T-helper 1 cell treated with Interleukin-12 subunit alpha and Interleukin-12 subunit beta and Interleukin-4 antibody, amounts not matched to agents 30 ng/mL and 1 ng/mL, for 36 hours (primary cell): ENCODE results near the gene CELA2B. TPM values are rescaled to one million over a fixed set of nuclear protein-coding genes. Genes with fewer than 3 reads are reported as not detected.
"Not testable (repeated sequence)": the region's sequence is repeated elsewhere in the genome, so short reads cannot be mapped to it uniquely, and the experiment has no call there.

Experiments used
- intact Hi-C: fragments of 100-400 bp; cut with micrococcal nuclease; formaldehyde crosslinking; loops from one replicate; pipeline ENCODE4 v1.15.1; 2024
- total RNA-seq: library from RNA; stranded (reverse); gene quantifications from 2 replicates; pipeline ENCODE4 v1.2.3, GENCODE V29; 2022

Gene CELA2B
- total RNA-seq, 1 donor from 2014 or later = not detected

DNA sequence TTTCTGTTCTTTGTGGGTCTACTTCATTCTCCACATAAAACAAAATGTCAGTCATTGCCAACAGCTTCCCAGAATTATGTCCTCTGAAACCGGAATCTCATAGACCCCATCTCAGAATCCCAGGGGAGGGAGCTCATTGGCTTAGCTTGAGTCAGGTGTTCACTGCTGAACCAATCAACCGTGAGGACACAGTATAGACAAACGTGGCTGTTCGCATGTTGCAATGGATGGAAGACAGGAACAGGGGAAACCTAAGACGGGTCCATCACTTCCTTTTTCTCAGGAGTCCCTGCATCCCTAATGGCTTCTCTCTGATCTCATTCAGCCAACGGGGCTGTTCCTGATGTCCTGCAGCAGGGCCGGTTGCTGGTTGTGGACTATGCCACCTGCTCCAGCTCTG is 10.2 kb upstream of the CELA2B start:
- intact Hi-C loops = no loop called here

DNA sequence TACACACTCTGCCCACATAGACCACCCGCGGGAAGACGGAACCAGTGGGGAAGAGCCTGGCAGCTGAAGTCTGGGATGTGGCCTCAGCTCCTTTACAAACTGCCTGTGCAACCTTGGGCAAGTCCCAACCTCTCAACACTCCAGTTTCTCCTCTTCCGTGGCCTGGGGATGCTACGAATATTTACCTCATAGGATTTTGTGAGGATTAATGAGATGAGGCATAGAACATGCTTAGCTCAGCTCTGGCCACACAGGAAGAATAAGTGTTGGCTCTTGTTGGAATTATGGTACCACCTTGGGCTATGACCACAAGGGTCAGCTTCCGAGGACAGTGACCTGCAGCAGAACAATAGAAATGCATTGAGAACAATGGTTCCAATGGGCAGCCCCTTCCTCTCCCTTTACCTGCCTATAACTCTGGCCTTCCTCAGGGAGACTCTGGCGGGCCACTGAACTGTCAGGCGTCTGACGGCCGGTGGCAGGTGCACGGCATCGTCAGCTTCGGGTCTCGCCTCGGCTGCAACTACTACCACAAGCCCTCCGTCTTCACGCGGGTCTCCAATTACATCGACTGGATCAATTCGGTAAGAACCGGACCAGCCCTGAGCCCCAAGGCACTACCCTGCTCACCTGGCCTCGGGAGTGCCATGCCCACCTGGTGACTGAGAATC is 8.8 kb upstream of the CELA2B start:
- intact Hi-C loops = not testable (repeated sequence)

DNA sequence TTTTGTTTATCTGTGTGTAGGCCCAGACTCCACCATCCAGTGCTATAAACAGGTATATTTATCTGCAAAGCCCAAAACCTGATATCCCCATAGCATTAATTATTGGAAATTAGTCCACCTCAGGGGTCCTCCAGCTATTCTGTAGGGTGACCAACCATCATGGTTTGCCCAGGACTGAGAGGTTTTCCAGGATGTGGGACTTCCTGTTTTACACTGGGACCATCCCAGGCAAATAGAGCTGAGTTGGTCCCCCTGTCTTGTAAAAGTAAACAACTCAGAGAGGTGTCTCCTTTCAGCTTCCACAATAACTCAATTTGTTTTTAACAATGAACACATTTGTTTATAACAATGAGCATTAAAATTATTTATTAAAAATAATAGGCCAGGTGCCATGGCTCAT is 7.8 kb upstream of the CELA2B start:
- intact Hi-C loops = no loop called here

- intact Hi-C loops = no loop called here
Observed at GRCh38 chr1:15469361-15469760, 6.5 kb upstream of the CELA2B start.

- intact Hi-C loops = not testable (repeated sequence)
Observed at GRCh38 chr1:15469821-15470448, 6.0 kb upstream of the CELA2B start.

- intact Hi-C loops = not testable (repeated sequence)
Observed at GRCh38 chr1:15471067-15471466, 4.8 kb upstream of the CELA2B start.

DNA sequence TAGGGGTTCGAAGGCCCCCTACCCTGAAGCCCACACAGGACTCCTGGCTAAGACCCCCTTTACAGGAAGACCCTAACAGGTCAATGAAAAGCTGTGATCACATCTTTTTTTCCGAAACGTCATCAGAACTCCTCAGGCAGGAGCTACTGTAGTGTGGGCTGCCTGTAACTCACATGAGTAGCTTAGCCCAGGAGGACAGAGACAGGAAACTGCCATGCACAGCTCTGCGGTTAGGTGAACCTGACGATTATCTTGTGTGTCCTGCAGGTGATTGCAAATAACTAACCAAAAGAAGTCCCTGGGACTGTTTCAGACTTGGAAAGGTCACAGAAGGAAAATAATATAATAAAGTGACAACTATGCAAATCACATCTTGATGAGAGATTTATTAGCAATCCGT is 4.2 kb upstream of the CELA2B start:
- intact Hi-C loops = not testable (repeated sequence)

DNA sequence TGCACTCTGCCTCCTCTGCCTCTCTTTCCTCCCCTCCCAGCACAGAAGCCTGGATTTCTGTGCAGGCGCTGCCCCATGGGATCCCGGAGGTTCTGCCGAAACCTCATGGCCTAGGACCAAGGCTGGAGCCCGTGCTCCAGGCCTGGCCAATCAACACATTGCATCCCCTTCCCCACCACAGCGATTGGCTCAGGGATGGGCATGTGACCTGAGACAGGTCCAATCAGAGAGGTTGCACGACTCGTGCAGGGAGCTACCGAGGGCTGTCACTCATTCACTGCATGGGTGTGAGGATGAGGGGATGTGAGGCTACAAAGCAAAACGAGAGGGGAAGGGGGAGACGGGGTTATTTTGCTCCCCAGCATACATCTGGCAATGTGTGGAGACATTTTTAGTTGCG is 3.3 kb upstream of the CELA2B start:
- intact Hi-C loops = no loop called here

DNA sequence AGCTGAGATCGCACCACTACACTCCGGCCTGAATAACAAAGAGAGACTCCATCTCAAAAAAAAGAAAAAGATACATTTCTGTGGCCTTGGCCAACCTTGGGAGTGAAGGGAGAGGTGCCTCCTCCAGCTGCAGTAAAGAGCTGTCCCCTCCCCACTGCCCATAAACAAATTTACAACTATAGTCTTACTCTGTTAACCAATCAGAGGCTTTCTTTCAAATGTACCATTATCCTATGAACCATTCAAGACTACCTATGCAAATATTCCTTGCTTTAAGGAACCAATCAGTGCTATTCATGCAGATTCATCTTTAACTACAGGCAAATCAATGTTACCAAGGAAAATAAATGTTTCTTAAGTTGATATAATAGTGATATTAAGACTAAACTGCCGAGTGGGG is 1.0 kb downstream of the CELA2B start:
- intact Hi-C loops = no loop called here

DNA sequence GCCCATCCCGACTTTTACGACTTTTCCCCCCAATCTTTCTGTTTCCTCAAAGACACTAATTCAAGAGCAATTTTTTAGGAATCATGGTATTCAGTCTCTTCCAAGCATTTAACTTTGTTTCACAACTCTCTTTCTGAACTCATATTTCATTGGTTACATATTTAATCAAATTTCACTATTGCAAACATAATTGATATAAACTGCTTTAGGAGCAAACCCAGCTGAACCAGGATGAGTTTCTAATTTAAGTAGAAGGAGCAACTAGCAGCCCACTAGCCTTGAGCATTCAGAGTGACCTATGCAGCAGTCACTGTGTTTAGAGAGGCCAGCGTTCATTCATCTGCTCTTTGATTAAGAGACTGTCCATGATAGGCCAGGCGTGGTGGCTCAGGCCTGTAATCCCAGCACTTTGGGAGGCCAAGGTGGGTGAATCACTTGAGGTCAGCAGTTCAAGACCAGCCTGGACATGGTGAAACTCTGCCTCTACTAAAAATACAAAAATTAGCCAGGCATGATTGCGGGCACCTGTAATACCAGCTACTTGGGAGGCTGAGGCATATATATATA is 1.8 kb downstream of the CELA2B start:
- intact Hi-C loops = no loop called here

DNA sequence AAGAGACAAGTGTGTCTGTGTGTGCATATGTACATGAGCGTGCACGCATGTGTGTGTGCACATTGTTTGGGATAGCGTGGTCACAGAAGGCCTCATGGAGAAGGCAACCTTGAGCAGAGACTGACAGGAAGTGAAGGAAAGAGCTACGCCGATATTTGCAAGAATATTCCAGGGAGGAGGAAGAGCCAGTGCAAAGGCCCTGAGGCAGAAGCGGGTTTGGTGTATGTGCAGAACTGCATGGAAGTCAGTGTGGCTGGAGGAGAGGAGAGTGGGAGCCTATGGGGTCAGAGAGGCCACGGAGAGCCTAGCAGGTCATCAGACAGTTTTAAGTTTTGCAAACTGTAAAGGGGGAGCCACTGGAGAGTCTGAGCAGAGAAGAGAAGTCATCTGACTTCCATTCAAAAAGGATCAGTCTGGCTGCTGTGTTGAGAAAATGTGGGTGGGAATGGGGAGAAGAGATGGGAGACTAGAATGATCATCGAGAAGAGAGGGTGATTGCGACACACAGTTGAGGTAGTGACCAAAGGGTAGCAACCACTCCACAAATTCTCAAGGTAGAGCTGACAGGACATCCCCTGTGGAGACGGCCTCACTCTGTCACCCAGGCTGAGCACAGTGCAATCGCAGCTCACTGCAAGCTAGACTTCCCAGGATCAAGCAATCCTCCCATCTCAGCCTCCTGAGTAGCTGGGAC is 3.9 kb downstream of the CELA2B start:
- intact Hi-C loops = no loop called here

DNA sequence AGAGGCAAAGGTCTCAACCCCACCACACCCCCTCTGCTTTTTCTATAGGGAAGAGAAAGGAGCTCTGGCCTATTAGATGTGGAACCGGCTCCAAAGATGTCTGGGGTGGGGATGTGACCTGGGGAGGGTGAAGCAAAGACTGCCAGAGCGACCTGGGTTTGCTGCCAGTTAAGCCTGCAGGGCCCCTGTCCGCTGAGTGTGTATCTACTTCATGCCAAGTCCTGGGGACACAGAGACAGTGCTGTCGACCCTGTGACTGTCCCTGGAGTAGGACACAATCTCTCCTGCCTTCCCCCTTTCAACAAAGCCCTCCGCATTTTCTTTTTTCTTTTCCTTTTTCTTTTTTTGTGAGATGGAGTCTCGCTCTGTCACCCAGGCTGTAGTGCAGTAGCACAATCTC is 6.6 kb downstream of the CELA2B start:
- intact Hi-C loops = not testable (repeated sequence)

GRCh38 chr1:15482983-15483543 is 7.2 kb downstream of the CELA2B start:
- intact Hi-C loops = not testable (repeated sequence)

DNA sequence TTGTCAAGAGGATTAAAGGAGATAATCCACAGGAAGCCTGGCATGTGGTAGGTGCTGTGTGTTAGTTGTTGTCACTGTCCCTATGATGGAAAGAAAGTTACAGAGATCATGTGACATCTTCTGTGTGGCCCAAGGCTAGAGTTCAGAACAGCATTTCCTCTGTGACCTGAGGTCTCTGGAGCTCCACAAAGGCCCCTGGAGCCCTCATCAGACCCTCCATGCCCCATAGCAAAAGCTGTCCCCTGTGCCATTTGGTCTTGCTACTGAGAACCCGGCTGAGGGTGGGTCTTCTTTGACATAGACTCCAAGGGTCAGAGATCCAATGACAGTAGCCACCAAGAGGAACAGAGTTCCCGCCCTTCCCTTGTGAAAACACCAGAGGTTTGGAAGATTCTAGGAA is 8.1 kb downstream of the CELA2B start:
- intact Hi-C loops = no loop called here

- intact Hi-C loops = not testable (repeated sequence)
Observed at GRCh38 chr1:15484443-15484842, 8.5 kb downstream of the CELA2B start.

GRCh38 chr1:15485636-15486035 is 9.7 kb downstream of the CELA2B start:
- intact Hi-C loops = no loop called here

DNA sequence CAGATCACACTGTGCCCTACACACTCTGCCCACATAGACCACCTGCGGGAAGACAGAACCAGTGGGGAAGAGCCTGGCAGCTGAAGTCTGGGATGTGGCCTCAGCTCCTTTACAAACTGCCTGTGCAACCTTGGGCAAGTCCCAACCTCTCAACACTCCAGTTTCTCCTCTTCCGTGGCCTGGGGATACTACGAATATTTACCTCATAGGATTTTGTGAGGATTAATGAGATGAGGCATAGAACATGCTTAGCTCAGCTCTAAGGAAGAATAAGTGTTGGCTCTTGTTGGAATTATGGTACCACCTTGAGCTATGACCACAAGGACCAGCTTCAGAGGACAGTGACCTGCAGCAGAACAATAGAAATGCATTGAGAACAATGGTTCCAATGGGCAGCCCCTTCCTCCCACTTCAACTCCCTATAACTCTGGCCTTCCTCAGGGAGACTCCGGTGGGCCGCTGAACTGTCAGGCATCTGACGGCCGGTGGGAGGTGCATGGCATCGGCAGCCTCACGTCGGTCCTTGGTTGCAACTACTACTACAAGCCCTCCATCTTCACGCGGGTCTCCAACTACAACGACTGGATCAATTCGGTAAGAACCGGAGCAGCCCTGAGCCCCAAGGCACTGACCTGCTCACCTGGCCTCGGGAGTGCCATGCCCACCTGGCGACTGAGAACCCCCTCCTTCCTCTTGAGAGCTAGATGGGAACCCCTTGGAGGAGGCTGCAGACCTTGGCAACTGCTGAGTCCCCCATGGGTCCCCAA is 11.1 kb downstream of the CELA2B start:
- intact Hi-C loops = not testable (repeated sequence)

DNA sequence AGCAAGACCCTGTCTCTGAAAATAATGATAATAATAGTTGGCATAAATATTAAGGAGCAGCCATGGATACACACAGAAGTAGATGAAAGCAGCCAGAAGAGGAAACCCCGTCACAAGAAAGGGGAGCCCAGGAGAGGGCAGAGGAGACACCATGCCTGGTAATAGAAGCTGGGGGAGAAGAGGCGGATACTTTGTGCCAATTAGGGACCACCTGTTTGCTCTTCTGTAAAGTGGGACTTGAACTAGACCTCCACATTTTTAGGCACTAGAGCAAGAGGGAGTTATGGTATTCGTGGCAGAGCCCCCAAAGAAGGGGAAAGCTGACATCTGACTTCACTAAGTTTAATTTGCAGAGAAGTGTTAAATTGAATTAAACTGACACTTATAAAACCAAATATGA is 12.5 kb downstream of the CELA2B start:
- intact Hi-C loops = no loop called here

DNA sequence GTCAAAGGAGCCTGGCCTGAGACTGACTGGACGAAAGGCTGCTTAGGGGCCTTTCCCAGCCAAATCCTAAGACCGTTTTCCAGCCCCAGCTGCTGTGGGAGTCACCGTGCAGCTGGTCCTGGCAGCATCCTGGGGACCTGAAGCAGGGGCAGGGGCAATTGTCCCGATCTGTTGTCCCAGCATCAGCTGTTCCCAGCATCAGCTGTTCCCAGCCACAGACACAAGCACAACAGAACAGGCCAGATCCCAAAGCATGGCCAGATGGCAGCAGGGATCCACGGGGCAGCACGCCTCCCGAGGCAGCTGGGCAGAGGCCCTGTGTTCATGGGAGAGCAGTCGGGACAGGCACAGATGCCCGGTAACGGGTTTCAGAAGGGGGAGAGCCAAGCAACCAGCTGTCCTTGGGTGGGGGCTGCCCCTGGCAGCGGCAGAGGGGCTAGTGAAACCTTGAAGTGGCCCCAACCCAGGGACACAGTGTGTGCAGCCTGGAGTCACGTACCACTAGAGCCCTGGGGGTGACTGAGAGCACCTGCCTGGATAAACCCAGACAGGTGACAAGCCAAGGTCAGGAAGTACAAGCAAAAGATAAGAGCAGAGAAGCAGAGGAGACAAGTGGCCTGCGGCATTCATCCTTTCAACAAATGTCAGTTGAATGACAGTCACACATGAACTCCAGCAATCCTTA is 13.3 kb downstream of the CELA2B start:
- intact Hi-C loops = no loop called here

DNA sequence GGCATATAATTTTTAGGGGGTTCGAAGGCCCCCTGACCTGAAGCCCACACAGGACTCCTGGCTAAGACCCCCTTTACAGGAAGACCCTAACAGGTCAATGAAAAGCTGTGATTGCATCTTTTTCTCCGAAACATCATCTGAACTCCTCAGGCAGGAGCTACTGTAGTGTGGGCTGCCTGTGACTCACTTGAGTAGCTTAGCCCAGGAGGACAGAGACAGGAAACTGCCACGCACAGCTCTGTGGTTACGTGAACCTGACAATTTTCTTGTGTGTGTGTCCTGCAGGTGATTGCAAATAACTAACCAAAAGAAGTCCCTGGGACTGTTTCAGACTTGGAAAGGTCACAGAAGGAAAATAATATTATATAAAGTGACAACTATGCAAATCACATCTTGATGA is 15.1 kb downstream of the CELA2B start:
- intact Hi-C loops = not testable (repeated sequence)

DNA sequence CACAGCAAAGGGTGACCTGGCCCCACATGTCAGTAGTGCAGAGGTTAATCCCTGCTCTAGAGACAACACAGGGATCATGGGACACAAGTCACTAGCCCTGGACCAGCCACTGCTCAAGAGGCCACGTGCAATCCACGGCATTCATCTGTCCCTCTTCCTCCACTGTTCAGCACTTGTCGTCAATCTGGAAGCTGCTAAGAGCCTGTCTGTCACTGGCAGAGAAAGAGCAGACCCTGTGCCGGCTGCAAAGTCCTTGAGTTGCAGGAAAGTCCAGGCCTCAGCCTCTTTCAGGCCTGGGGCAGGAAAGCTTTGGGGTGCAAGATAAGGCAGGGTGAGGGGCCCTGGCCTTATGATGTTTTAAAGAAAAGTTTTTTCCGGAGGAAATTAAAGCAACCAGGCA is 16.7 kb downstream of the CELA2B start:
- intact Hi-C loops = no loop called here
